Right lung (tissue), 5 donors: ENCODE data around the gene ARHGEF17. TPM values are rescaled to one million over a fixed set of nuclear protein-coding genes. Genes with fewer than 3 reads are reported as not detected.

Source experiments
- DNase-seq, 2 donors: peaks; one replicate each; pipeline ENCODE4 v3.0.0-alpha.2; 2013
- polyA plus RNA-seq, 5 donors: library from polyadenylated mRNA; unstranded; fragments of 120-200 nt; gene quantifications; one replicate each; pipeline versions ENCODE4 v1.2.1 to v1.2.3, GENCODE V29; 2013; ENCODE audit warnings: inconsistent platforms in 1 of 5, low replicate concordance in 1 of 5; ENCODE audit not compliant: insufficient read length in 5 of 5, insufficient read depth in 1 of 5

The ARHGEF17 gene
- polyA plus RNA-seq, 5 donors: 54.0 to 91.6 (median 85.9) TPM

- no peak for DNase-seq
Observed at GRCh38 chr11:73310661-73311393, 2.8 kb downstream of the ARHGEF17 start.

- DNase-seq: no peak
Observed at GRCh38 chr11:73311394-73311869, 3.4 kb downstream of the ARHGEF17 start.

GRCh38 chr11:73312036-73312435 is 4.0 kb downstream of the ARHGEF17 start:
- no peak for DNase-seq

- DNase-seq: no peak
Observed at GRCh38 chr11:73312851-73313327, 4.8 kb downstream of the ARHGEF17 start.

DNA sequence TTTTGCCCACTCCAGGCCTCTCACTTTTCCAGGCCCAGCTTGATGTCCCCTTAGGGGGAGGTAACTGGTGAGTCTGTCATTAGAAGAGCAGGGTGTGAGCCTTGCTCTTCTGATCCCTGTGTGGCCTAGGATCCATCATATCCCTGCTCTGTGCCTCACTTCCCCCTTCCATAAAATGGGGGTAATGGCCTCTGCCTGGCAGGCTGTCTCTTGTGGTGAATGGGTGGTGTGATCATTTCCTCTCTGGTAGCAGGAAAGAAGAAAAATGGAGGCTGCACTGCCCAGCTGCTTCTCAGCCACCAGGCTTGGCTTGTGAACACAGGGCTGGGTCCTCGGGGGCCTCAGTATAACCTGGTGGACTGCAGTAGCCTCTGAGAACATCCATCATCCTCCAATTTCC is 5.6 kb downstream of the ARHGEF17 start:
- DNase-seq: no peak

DNA sequence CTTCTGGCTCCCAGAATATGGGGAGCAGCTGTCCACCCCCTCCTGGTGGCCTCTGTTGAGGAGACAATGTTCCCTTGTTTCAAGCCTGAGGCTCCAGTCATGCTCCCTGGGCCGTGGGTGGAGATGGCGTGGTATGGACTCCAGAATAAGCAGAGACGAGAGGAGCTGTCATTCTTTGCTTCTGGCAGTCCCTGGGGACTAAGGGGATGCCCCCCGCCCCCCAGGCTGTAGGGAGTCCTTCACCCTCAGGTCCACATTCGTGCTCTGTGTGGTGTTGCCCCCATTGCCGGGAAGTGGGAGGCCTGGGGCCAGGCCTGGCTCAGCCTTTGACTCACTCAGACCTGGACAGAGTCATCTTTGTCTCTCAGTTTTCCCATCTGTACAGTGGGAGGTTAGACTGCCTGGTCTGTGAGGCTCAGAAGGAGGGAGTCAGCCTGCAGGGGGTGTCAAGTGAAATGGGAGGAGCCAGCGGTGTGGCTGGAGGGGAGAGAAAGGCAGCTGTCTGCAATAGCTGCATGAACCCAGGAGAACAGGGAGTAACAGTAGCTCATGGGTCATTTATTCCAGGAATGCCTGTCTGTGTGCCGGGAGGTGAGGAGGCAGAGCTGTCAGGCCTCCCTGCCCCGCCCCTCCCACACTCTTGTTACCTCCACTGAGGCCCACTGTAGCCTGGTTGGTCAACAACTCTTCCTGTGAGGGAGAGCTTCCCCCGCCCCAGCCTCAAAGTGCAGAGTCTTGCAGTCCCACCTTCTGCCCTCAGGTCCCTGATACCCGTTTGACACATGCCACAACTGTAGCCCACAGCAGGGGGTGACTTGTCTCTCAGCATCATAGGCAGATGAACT is 6.3 kb downstream of the ARHGEF17 start:
- no peak for DNase-seq

- no peak for DNase-seq
Observed at GRCh38 chr11:73315293-73316020, 7.4 kb downstream of the ARHGEF17 start.

DNA sequence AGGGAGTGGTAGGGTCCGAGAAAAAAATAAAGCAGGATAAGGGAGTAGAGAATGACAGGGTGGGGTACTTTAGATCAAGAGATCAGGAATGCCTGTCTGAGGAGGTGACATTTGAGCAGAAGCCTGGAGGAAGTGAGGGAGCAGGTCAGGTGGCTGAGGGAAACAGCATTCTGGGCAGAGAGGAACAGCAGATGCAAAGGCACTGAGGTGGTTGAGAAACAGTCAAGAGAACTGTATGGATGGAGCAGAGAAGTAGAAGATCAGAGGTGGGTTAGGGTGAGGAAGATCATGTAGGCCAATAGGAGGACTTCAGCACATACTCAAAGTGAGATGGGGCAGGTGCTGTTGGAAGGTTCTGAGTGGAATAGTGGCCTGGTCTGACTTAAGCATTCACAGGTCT is 8.3 kb downstream of the ARHGEF17 start:
- no peak for DNase-seq

- no peak for DNase-seq
Observed at GRCh38 chr11:73317373-73317772, 9.3 kb downstream of the ARHGEF17 start.

DNA sequence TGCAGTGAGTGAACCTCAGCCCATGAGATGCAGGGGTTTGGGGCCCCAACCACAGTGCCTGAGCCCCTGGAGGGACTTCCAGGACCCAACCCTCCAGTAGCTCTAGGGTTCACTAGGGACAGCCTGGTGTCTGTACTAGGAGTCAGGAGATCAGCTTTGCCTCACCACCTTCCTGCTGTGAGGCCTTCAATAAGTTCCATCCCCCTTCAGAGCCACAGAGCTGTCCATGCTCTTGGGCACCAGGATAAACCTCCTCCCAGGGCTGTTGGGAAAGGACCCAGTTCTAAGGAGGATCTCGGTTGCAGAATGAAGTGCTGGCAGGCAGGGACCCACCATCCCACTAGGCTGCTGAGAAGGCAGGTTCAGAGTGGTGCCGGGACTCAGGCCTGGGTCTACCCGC is 9.7 kb downstream of the ARHGEF17 start:
- no peak for DNase-seq

- DNase-seq: no peak
Observed at GRCh38 chr11:73318501-73319011, 10.5 kb downstream of the ARHGEF17 start.

GRCh38 chr11:73320763-73321603 is 12.9 kb downstream of the ARHGEF17 start:
- no peak for DNase-seq

DNA sequence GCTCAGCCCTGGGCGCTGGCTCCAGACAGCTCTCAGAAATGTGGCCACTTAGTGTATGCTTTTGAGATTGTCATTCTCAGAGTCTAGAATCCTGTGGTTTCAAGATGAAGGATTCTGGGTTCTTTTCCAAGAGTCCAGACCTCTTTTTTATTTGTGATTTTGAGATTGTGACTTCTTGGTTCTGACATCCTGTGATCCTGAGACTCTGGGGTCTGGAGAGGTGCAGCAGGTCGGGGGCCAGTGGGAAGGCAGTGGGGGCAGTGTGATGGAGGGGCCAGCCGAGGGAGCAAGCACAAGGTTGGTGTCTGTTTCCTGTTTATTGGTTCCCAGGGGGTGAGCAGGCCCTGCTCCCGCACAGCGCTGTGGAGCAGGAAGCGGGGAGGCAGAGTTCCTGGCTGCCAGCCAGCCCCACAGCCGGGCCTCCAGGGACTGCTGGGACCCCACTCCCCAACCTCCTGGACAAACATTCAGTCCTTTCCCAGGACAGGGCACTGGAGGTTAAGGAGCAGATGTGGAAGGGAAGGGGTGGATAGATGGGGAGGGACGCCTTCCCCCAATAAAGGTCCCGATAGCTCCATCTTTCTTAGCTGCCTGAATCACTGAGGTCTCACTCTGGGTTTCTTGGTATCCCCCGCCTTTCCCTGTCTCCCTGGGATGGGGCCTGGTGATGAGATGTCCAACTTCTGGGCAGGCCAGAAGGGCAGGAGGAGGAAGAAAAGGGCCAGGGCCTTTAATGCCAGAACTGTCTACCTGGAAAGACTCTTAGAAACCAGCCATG is 13.7 kb downstream of the ARHGEF17 start:
- DNase-seq: peak; percentile 72 to 74

DNA sequence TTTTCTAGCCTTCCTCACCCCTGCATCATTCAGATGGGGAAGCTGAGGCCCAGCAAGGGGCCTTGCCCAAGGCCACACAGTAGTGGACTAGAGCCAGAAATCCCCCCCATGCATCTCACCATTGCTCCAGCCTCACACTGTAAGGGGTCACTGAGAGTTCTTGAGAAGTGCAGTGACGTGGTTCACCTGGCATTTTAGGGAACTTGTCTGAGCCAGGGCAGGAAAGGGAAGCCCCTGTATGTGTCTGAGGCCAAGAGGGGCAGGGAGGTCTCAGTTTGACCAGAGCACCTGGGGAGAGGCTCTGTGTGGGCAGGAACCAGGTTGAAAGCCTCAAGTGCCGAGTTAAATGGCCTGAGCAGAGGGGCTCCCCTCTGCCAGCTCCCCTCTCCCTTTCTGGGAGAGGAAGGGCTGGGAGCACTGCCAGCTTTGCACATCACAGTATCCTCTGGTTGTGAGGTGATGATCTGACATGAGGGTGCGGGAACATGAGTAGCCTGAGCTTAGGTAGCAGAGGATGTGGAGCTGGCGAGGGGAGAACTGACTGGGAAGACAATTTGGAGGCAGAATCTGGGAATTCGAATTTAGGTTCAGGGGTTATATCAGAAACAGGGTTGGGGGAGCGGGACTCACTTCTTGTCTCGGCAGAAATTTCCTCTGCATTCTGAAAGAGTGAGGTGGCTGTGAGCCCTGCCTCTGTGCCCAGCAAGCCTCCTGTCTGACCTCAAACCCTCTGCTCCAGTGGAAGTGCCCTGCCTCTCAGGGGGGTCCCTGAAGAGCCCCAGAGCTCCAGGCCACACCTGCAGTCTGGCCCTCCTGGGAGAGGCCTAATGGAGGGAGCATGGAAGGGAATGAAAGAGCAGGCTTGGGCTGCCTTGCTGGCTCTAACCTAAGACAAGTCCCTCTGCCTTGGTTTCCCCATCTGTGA is 14.6 kb downstream of the ARHGEF17 start:
- no peak for DNase-seq

DNA sequence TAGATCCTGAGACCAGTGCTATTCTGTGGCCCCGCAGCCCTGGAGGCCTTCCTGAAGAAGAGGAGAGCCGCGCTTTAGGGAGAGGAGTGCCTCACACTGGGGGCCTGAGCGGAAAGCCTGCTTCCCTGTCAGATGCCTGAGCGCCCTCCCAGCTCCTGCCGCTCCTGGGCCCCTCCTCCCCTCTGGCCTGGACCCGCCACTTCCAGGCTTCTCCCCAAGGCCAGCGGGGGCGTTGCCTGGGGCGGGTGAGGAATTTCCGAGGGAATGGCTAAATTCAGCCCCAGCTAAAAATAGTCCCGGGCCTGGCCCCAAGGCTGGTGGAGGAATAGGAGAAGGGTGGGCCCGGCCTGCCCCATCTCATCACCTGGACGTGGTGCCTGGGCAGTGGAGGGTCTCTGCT is 15.4 kb downstream of the ARHGEF17 start:
- DNase-seq: peak; percentile 69 to 74

DNA sequence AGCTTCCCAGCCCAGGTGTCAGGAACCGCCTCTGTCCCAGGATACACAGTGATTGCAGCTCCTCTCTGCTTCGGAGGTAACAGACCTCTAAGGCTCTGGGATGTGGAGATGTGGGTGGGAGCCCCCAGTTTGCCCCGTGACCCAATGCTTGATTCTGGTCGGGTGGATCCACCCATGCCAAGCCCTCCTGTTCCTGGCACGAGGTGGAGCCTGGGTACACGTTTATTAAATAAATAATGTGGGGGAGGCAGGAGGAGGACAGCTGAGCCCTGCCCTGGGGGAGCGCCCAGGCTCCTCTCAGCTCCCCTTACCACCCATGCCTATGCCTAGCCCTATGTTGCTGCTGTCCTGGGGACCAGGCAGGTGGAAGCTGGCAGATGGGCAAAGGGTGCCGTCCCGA is 16.0 kb downstream of the ARHGEF17 start:
- DNase-seq: no peak

GRCh38 chr11:73324665-73325035 is 16.6 kb downstream of the ARHGEF17 start:
- no peak for DNase-seq

- DNase-seq: no peak
Observed at GRCh38 chr11:73325036-73325981, 17.2 kb downstream of the ARHGEF17 start.
